ENCODE results near the gene C1QTNF12.

Gene C1QTNF12

GRCh38 chr1:1281533-1282321 lies 35.2 kb upstream of the C1QTNF12 start:
- no peak for FAIRE-seq

- no peak for FAIRE-seq
These were observed 34.4 kb upstream of the C1QTNF12 start for GRCh38 chr1:1280782-1281481.

- FAIRE-seq = no peak
These were observed 32.5 kb upstream of the C1QTNF12 start for GRCh38 chr1:1279028-1279427.

GRCh38 chr1:1278620-1279019 lies 32.1 kb upstream of the C1QTNF12 start:
- FAIRE-seq = no peak

GRCh38 chr1:1275836-1276235 lies 29.3 kb upstream of the C1QTNF12 start:
- FAIRE-seq = no peak

GRCh38 chr1:1274931-1275431 lies 28.5 kb upstream of the C1QTNF12 start:
- no peak for FAIRE-seq

- FAIRE-seq = no peak
These were observed 27.9 kb upstream of the C1QTNF12 start for GRCh38 chr1:1274299-1274930.

GRCh38 chr1:1273512-1274298 lies 27.2 kb upstream of the C1QTNF12 start, which contains the start of gene UBE2J2:
UBE2J2 (minus strand) TSS chr1:1273854; CDS start chr1:1267992, 5,862 bp downstream.
- FAIRE-seq = no peak

- FAIRE-seq = no peak
These were observed 26.6 kb upstream of the C1QTNF12 start for GRCh38 chr1:1273209-1273511.

GRCh38 chr1:1272341-1273208 lies 26.1 kb upstream of the C1QTNF12 start:
- FAIRE-seq = no peak

GRCh38 chr1:1270813-1271212 lies 24.3 kb upstream of the C1QTNF12 start:
- FAIRE-seq = no peak

GRCh38 chr1:1268284-1268682 lies 21.8 kb upstream of the C1QTNF12 start:
- no peak for FAIRE-seq

- no peak for FAIRE-seq
These were observed 21.2 kb upstream of the C1QTNF12 start for GRCh38 chr1:1267488-1268283.

GRCh38 chr1:1264868-1265272 lies 18.3 kb upstream of the C1QTNF12 start:
- no peak for FAIRE-seq

GRCh38 chr1:1264026-1264425 lies 17.5 kb upstream of the C1QTNF12 start:
- no peak for FAIRE-seq

GRCh38 chr1:1262758-1263157 lies 16.2 kb upstream of the C1QTNF12 start:
- no peak for FAIRE-seq

- FAIRE-seq = no peak
These were observed 15.5 kb upstream of the C1QTNF12 start for GRCh38 chr1:1262071-1262470.

GRCh38 chr1:1260843-1261560 lies 14.5 kb upstream of the C1QTNF12 start:
- no peak for FAIRE-seq

GRCh38 chr1:1259951-1260600 lies 13.6 kb upstream of the C1QTNF12 start:
- FAIRE-seq = no peak

- FAIRE-seq = no peak
These were observed 13.0 kb upstream of the C1QTNF12 start for GRCh38 chr1:1259540-1259939.

Measured in colon (tissue), 2 donors.